Measurements from ENCODE around the gene PAK2.
"Not testable (repeated sequence)": the region's sequence is repeated elsewhere in the genome, so short reads cannot be mapped to it uniquely, and the experiment has no call there.

PAK2 gene

GRCh38 chr3:196736670-196737374, 2.8 kb upstream of the PAK2 start:
- no peak for DNase-seq (ENCODE audit: low spot score)

DNA sequence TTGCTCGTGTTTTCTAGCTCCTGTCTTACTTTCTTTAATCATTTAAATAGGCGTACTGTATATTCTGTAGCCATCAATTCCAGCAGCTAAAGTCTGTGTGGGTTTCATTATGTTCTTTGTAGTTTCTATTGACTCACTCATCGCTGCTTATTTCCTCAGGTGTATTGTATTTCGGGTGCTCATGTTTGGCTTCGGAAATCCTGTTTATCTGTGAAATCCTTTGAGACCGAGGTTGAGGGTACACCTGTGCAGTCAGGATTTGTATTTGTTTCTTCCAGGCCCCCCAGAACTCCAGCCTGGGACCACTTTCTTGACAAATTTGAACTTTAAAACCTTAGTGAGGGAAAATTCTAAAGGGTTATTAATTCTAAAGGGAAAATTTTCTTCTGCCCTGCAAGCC, 2.0 kb upstream of the PAK2 start:
- DNase-seq (ENCODE audit: low spot score), result no peak

GRCh38 chr3:196740481-196741248, 1.0 kb downstream of the PAK2 start:
- DNase-seq (ENCODE audit: low spot score), result peak; percentile 50

- no peak for DNase-seq (ENCODE audit: low spot score)
These were observed 1.7 kb downstream of the PAK2 start for GRCh38 chr3:196741249-196741889.

GRCh38 chr3:196743569-196743968, 3.9 kb downstream of the PAK2 start:
- not testable (repeated sequence) for DNase-seq (ENCODE audit: low spot score)

DNA sequence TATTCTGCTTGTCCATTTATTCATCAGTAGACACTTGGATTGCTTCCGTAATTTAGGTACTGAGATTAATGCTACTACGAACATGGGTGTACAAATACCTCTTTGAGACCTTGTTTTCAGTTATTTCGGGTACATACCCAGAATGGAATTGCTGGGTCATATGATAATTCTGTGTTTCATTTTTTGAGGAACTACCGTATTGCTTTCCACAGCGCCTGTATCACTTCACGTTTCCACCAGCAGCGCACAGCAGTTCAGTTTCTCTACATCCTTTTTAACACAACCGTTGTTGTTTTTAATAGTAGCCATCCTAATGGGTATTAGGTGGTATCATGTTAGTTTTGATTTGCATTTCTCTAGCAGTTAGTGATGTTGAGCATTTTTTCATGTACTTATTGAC, 9.5 kb downstream of the PAK2 start:
- DNase-seq (ENCODE audit: low spot score), result no peak

DNA sequence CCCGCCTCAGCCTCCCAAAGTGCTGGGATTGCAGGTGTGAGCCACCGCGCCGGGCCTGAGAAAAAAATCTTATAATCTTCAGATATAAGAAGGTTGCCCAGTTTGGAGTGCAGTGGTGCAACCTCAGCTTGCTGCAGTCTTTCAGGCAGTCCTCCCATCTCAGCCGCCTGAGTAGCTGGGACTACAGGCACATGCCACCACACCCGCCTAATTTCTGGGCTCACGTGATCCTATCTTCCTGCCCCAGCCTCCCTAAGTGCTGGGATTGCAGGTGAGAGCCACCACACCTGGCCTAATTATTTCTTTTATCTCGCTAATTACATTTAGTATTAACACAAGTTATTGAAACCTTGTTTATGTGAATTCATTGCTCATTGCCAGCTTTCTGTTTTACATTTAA, 13.5 kb downstream of the PAK2 start:
- DNase-seq (ENCODE audit: low spot score), result no peak

DNA sequence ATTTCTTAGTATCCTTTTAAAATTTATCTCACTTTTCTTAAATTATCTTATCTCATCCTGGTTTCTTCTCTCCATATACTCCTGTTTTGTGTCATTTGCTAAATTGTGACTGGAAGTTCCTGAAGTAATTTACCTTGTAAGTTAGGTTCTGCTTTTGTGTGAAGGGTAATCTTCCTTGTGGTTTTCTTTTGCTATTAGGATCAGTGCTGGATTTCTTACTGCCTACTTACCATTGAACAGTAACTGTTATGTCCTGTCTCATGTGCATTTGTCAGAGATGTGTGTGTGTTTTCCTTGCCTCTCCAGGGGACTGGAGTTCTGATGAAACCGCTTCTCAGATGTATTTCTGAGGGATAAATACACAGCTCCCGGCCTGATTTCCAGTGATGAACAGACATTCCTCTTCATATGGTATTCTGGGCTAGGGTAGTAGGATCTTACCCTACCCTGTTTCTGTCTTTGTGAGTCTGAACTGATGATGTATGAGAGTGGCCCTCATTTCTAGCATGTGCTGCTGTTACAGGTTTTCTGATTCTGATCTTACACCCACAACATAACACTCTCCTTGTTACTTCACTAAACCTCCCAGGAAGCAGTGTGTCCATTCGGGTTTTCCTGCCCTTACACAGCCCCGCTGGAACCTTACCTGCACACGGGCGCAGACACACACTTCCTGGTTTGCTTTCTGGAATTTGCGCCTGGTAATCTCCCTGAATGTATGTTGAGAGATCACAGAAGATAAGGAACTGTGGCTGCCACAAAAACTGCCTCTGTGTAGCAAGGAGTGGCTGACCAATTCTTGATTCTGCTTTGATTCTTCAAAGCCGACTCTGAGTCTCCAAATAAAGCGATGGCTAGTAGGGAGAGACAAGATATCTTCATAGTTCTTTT, 14.7 kb downstream of the PAK2 start:
- DNase-seq (ENCODE audit: low spot score), result no peak

DNA sequence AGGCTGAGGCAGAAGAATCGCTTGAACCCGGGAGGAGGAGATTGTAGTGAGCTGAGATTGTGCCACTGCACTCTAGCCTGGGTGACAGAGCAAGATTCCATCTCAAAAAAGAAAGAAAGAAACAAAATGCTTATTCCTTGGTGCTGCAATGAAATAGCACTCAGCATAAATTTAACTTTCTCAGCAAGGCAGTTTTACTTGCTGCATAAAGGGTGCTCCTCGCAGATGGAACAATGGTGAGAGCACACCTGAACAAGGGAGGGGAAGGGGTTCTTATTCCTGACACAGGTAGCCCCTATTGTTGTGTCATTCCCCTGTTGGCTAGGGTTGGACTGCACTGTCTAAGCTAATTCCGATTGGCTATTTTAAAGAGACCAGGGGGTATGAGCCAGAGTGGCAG, 17.1 kb downstream of the PAK2 start:
- no peak for DNase-seq (ENCODE audit: low spot score)

DNA sequence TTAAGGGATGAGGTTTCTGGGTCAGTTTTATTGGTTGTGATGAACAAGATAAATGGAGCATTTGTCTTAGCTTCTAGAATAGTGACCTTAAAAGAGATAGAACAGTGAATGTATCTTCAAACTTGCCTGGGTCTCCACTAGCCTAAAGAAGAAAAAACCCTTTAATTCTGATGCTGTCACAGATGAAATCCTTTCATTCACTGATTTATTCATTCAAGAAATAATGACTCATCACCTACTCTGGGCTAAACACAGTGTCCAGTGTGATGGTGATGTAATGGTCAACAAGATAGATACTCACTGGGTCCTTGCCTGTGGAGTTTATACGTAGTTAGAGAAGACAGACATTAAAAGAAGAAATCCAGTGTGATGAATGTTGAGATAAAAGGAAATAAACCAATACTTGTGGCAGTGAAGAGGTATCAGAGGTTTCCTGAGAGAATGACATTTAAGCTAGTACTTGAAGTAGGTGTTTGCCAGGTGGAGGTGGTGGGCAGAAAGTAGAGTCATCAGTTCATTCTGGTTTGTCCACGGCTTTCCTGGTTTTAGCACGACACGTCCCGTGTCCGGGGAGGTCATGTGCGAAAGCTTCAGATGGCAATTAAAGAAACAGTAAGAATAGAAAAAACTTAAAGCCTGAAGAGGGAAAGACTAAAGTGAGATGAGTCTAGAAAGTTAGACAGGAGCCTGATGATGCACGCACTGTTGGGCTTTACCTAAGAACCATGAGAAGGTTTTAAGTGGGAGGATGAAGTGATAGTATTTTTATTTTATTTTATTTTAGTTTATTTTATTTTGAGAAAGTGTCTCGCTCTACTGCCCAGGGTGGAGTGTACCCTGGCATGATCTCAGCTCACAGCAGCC, 18.5 kb downstream of the PAK2 start:
- DNase-seq (ENCODE audit: low spot score), result peak; percentile 76

DNA sequence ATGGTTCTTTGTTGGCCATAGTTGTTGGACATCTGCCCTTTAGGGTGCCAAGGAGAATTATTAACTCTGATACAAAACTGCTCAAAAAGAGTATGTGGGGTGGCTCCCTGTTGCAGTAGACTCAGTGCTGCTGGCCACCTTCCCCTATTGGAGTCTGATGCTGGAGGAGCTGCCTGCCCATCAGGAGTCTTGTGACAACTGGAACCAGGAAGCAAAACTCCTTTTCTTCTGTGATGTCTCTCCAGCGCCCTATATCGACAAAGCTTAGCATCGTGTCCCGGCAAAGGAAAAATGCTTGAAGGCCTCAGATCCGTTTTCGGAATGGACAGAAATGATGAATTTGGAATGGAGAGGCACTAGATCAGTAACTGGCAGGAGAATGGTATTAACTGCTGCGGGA, 23.5 kb downstream of the PAK2 start:
- DNase-seq (ENCODE audit: low spot score), result peak; percentile 41

DNA sequence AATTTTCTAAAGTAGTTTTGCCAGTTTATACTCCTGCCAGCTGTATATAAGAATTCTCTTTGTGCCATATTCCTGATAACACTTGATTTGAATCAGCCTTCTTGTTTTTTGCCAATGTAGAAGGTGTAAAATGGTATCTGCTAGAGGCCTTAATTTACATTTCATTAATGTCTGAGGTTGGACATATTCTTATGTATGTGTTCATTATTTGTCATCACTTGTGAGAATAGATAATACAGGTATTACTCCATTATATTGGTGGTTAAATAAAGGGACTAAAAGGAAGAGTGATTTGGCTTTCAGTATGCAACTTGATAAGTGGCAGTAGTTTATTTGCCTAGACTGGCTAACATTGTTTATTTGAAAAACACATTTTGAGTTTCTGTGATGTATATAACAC, 25.8 kb downstream of the PAK2 start:
- no peak for DNase-seq (ENCODE audit: low spot score)

DNA sequence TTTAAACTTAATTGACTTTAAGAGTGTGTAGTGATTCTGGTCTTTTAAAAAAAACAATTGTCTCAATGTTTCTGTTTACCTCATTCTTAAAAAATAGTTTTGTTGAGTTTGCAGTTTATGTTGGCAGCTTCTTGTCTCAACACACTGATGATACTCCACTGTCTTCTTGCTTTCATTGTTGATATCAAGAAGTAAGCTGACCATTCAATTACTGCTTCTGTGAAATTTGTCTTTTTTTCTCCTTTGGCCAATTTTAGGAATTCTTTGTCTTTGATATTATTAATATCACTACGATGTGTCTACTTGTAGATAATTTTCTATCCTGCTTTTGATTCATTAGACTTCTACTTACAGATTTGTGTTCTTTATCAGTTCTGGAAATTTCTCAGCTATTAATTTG, 31.4 kb downstream of the PAK2 start:
- DNase-seq (ENCODE audit: low spot score), result no peak

DNA sequence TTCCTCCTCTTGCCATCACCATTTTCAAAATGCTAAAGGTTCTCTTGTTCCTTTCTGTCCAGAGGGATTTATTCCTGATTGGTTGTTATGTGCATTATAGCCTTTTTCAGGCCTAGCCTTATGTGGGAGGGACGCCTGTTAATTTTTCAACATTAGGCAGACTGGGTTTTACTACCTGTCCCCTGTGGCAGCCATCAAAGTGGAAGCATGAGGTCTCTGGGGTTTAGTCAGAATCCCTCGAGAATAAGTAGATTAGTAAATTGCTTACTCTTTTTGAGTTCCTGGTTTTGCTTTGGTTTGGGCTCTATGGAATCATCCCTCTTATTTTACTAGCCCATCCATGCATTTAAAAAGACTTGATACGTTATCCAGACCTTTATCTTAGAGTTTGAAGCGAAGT, 32.4 kb downstream of the PAK2 start:
- DNase-seq (ENCODE audit: low spot score), result no peak

DNA sequence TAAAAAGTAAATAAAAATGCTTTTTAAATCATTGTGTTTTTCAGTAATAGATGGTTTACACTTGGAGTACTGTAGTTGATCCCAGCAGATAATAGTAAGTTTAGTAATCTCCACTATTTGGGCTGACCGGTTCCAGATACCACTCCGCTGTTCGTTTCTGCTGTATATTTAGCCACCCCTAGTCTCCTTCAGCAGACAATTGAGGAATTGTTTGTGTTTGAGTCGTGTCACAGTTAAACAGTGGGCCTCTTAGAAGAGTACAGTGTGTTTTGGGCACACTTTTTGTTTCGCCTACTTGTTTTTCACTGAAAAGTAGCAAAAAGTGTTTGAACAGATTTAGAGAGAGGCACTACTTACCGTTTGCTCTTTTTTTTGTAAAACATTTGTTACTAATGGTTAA, 33.2 kb downstream of the PAK2 start:
- DNase-seq (ENCODE audit: low spot score), result peak; percentile 86

GRCh38 chr3:196774191-196774820, 34.6 kb downstream of the PAK2 start:
- no peak for DNase-seq (ENCODE audit: low spot score)

GRCh38 chr3:196774848-196775422, 35.3 kb downstream of the PAK2 start:
- DNase-seq (ENCODE audit: low spot score), result no peak

DNA sequence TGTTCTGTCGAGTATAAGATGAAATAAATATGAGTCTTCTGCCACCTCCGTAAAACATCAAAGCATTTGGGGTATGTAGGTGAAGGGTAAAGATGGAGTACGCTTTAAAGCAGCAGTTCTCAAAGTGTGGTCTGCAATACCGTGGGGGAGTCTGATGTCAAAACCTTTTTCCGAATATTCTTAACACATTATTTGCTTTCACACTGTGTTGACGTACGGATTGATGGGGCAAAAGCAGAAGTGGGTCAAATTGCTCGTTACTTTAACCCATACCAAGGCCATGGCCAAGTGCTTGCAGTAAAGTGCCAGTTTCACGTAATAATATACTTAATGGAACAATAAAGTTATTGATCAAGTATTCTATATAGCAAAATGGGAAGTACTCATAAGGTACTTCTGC, 36.3 kb downstream of the PAK2 start:
- no peak for DNase-seq (ENCODE audit: low spot score)

DNA sequence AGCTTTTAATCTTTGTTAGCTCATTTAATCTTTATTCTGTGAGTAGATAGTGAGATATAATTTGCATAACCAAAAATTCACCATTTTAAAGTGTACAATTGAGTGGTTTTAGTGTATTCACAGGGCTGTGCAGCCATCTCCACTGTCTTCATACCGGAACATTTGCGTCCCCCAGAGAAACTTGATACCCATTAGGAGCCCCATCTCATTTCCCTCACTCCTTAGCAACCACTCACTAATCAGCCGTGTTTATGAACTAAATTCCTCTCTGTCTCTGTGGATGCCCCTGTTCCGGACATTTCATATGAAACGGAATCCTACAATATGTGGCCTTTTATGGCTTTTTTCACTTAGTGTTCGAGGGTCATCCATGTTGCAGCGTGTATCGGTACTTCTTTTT, 38.2 kb downstream of the PAK2 start:
- DNase-seq (ENCODE audit: low spot score), result no peak

GRCh38 chr3:196778755-196779154, 39.1 kb downstream of the PAK2 start:
- DNase-seq (ENCODE audit: low spot score), result no peak
